Activated naive CD8-positive, alpha-beta T cell treated with anti-CD3 and anti-CD28 coated beads for 36 hours (primary cell): ENCODE results near the gene SLC17A8. TPM values are rescaled to one million over a fixed set of nuclear protein-coding genes. Genes with fewer than 3 reads are reported as not detected.

ENCODE experiments used
- DNase-seq: peaks from one replicate; pipeline ENCODE4 v3.0.0; 2021
- H3K27ac Mint-ChIP-seq: one replicate; pipeline ENCODE4 v1.8.0; 2022; ENCODE audit warnings: mild to moderate bottlenecking, moderate library complexity, mixed read lengths
- H3K27me3 Mint-ChIP-seq: one replicate; pipeline ENCODE4 v1.8.0; 2022; ENCODE audit warnings: mild to moderate bottlenecking, mixed read lengths
- H3K36me3 Mint-ChIP-seq: one replicate; pipeline ENCODE4 v1.8.0; 2021; ENCODE audit warnings: mild to moderate bottlenecking, mixed read lengths
- H3K4me1 Mint-ChIP-seq: one replicate; pipeline ENCODE4 v1.8.0; 2021; ENCODE audit warnings: mixed read lengths
- H3K4me3 Mint-ChIP-seq: one replicate; pipeline ENCODE4 v1.8.0; 2022; ENCODE audit warnings: mild to moderate bottlenecking, moderate library complexity, mixed read lengths
- H3K9me3 Mint-ChIP-seq: one replicate; pipeline ENCODE4 v1.8.0; 2022; ENCODE audit warnings: mixed read lengths
- total RNA-seq, 2 experiments: library from RNA; stranded (reverse); gene quantifications; one replicate each; pipeline ENCODE4 v1.2.3, GENCODE V29; 2021

Gene SLC17A8
- total RNA-seq, 2 experiments from 2014 or later: not detected

- no peaks in the 10 kb centered on the region for H3K36me3 Mint-ChIP-seq
- H3K27me3 Mint-ChIP-seq: no peaks in the 10 kb centered on the region
- peaks cover 1% of the 10 kb centered on the region for H3K9me3 Mint-ChIP-seq
Measured at GRCh38 chr12:100433701-100434100, 76.8 kb downstream of the SLC17A8 start.

GRCh38 chr12:100434177-100434576, 77.3 kb downstream of the SLC17A8 start:
- Mint-ChIP-seq H3K27me3 (no peaks in the 10 kb centered on the region), H3K36me3 (no peaks in the 10 kb centered on the region), H3K27ac (no peak overlapping the region), H3K9me3 (no peaks in the 10 kb centered on the region), H3K4me3 (no peak overlapping the region), H3K4me1 (no peaks in the 10 kb centered on the region)
- DNase-seq: no peak

More at GRCh38 chr12:100433701-100434100, 76.8 kb downstream of the SLC17A8 start:
- no peaks in the 10 kb centered on the region for H3K4me1 Mint-ChIP-seq
- no peak for DNase-seq
- H3K4me3 Mint-ChIP-seq: no peak overlapping the region
- H3K27ac Mint-ChIP-seq: no peak overlapping the region

GRCh38 chr12:100435957-100436356, 79.1 kb downstream of the SLC17A8 start:
- Mint-ChIP-seq H3K36me3 (no peaks in the 10 kb centered on the region), H3K4me3 (no peak overlapping the region), H3K9me3 (no peaks in the 10 kb centered on the region), H3K27me3 (no peaks in the 10 kb centered on the region), H3K4me1 (no peaks in the 10 kb centered on the region), H3K27ac (no peak overlapping the region)
- DNase-seq: no peak

DNA sequence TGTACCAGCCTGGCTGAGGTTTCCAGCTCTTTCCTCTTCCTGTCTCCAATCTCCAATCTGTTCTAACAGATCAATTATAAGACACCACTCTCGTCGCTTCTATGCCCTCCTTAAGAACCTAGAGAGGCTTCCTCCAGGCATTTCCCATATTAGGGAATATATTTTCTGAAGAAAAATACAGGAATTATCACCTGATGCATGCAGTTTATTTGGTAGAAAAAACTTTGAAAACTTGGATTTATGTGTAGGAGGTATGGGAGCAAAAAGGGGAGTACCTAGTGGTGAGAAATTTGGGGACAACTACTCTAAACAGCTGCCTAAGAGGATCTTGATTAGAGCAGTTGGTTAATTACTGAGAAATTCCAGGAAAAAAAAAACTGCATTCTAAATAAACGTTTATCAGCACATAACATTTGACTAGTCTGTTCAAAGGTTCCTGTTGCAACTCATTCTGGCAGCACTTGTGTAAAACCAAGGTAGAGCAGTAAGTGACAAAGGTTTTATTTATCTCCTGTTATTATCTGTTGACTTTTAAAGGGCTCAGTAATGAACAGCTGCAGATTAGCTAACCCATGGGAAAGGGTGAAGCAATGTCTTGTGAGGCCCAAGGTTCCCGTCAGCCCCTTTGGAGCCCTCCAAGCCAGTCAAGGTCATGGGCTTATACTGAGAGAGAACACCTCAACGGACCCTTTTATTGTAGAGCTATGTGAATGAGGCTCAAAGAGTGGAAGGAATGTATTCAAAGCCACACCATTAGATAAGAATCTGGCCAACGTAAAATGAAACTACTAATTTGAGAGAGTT, 80.4 kb downstream of the SLC17A8 start:
- DNase-seq: no peak
- Mint-ChIP-seq H3K9me3 (no peaks in the 10 kb centered on the region), H3K27me3 (no peaks in the 10 kb centered on the region), H3K4me1 (no peaks in the 10 kb centered on the region), H3K4me3 (no peak overlapping the region), H3K36me3 (no peaks in the 10 kb centered on the region), H3K27ac (no peak overlapping the region)

DNA sequence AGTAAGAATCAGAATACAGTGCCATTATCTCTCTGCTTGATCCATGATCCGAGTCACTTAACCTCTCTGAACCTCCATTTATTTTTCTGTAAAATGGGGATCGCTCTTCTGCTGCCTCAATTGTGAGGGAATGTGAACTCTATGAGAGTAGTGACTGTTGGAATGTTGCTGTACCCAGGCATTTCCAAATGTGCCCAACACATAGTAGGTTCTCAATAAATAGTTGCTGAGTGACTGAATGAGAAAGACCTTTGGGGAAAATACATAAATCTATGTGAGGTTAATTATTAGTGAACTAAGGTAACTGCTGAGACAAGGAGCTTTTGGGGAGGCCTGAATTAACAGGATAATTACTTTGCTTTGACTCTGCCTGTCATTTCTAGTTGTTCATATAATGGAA, 82.9 kb downstream of the SLC17A8 start:
- Mint-ChIP-seq H3K27me3 (no peaks in the 10 kb centered on the region), H3K4me3 (no peak overlapping the region), H3K27ac (no peak overlapping the region), H3K9me3 (no peaks in the 10 kb centered on the region), H3K36me3 (no peaks in the 10 kb centered on the region), H3K4me1 (no peaks in the 10 kb centered on the region)
- DNase-seq: no peak

GRCh38 chr12:100442403-100442802, 85.5 kb downstream of the SLC17A8 start:
- H3K4me1 Mint-ChIP-seq: no peaks in the 10 kb centered on the region
- no peak overlapping the region for H3K4me3 Mint-ChIP-seq
- no peaks in the 10 kb centered on the region for H3K9me3 Mint-ChIP-seq
- DNase-seq: no peak
- no peak overlapping the region for H3K27ac Mint-ChIP-seq
- peaks cover 16% of the 10 kb centered on the region for H3K27me3 Mint-ChIP-seq
- no peaks in the 10 kb centered on the region for H3K36me3 Mint-ChIP-seq

DNA sequence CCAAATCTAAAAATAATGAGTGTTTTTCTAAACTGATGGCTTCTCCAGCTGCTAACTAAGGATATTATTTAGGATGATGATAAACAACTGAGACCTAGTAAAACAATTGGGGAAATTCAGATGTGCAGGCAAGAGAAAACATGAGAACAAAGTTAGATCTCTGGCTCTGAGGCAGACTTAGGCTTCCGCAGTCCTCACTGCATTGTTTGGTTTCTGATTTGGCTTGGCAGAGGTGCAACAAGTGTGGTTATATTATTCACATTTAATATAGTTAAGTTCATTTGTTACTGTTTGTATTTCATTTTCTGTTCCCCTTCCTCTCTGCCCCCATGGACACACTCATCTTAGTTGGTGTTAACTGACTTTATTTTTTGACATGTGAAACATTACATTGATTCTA, 86.6 kb downstream of the SLC17A8 start:
- Mint-ChIP-seq H3K9me3 (no peaks in the 10 kb centered on the region), H3K4me1 (no peaks in the 10 kb centered on the region), H3K4me3 (no peak overlapping the region), H3K27me3 (peaks cover 16% of the 10 kb centered on the region), H3K27ac (no peak overlapping the region), H3K36me3 (no peaks in the 10 kb centered on the region)
- DNase-seq: no peak

- no peaks in the 10 kb centered on the region for H3K9me3 Mint-ChIP-seq
- peaks cover 16% of the 10 kb centered on the region for H3K27me3 Mint-ChIP-seq
Measured at GRCh38 chr12:100445081-100445481, 88.2 kb downstream of the SLC17A8 start.

DNA sequence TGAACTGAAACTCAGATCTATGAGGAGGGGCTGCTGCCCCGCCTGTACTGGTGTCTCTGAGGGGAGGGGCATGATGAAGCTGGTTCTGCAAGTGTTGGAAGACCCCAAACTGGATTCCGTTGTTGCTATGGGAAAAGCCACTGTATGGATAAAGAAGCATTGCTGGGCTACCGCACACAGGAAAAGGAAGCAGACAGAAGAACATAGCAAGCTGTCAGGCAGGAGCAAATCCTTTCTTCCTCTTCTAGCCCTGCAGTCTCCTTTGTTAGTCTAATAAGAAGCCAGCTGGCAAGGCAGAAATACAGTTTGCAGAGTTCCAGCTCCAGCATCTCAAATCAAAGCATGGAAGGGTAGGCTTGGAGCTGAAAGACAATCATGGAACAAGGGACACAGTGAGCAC, 90.5 kb downstream of the SLC17A8 start:
- H3K36me3 Mint-ChIP-seq: no peaks in the 10 kb centered on the region
- H3K4me1 Mint-ChIP-seq: no peaks in the 10 kb centered on the region
- no peak overlapping the region for H3K4me3 Mint-ChIP-seq
- H3K27me3 Mint-ChIP-seq: peaks cover 28% of the 10 kb centered on the region
- H3K9me3 Mint-ChIP-seq: no peaks in the 10 kb centered on the region
- H3K27ac Mint-ChIP-seq: no peak overlapping the region
- no peak for DNase-seq

More at GRCh38 chr12:100445081-100445481, 88.2 kb downstream of the SLC17A8 start:
- Mint-ChIP-seq H3K27ac (no peak overlapping the region), H3K4me3 (no peak overlapping the region), H3K4me1 (no peaks in the 10 kb centered on the region), H3K36me3 (no peaks in the 10 kb centered on the region)
- no peak for DNase-seq

DNA sequence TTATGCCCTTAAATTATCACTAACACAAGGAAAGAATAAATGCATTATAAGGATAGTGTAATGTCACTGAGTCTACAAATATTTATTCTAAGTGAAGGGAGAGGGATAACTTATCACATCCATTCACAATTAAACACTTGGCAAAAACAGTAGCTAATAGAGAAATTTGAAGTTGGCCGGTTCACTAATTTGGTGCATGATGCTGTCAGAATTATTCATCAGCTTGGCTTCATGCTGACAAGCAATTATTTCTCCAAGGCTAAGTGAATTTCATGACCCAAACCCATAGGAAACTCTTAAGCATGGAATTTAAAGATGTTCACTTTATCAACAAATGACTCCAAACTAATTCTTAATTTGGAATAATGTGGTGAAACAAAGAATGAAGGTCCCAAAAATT, 91.8 kb downstream of the SLC17A8 start:
- Mint-ChIP-seq H3K36me3 (no peaks in the 10 kb centered on the region), H3K9me3 (no peaks in the 10 kb centered on the region), H3K4me3 (no peak overlapping the region), H3K27me3 (peaks cover 28% of the 10 kb centered on the region), H3K27ac (no peak overlapping the region), H3K4me1 (no peaks in the 10 kb centered on the region)
- DNase-seq: no peak

GRCh38 chr12:100450735-100451134, 93.9 kb downstream of the SLC17A8 start:
- H3K27me3 Mint-ChIP-seq: peaks cover 21% of the 10 kb centered on the region
- DNase-seq: no peak
- H3K9me3 Mint-ChIP-seq: no peaks in the 10 kb centered on the region
- no peaks in the 10 kb centered on the region for H3K36me3 Mint-ChIP-seq
- no peak overlapping the region for H3K4me3 Mint-ChIP-seq
- H3K27ac Mint-ChIP-seq: no peak overlapping the region
- no peaks in the 10 kb centered on the region for H3K4me1 Mint-ChIP-seq

GRCh38 chr12:100453951-100454350, 97.1 kb downstream of the SLC17A8 start:
- no peak overlapping the region for H3K4me3 Mint-ChIP-seq
- no peak overlapping the region for H3K27ac Mint-ChIP-seq
- no peak for DNase-seq
- H3K4me1 Mint-ChIP-seq: no peaks in the 10 kb centered on the region
- no peaks in the 10 kb centered on the region for H3K36me3 Mint-ChIP-seq
- peaks cover 11% of the 10 kb centered on the region for H3K27me3 Mint-ChIP-seq
- H3K9me3 Mint-ChIP-seq: no peaks in the 10 kb centered on the region

- Mint-ChIP-seq H3K9me3 (no peaks in the 10 kb centered on the region), H3K4me3 (no peak overlapping the region), H3K27me3 (peaks cover 5% of the 10 kb centered on the region), H3K27ac (no peak overlapping the region), H3K4me1 (no peaks in the 10 kb centered on the region), H3K36me3 (no peaks in the 10 kb centered on the region)
- no peak for DNase-seq
Measured at GRCh38 chr12:100455896-100456295, 99.0 kb downstream of the SLC17A8 start.

GRCh38 chr12:100458191-100458590, 101.3 kb downstream of the SLC17A8 start:
- Mint-ChIP-seq H3K27ac (no peak overlapping the region), H3K9me3 (no peaks in the 10 kb centered on the region), H3K4me3 (no peak overlapping the region), H3K36me3 (no peaks in the 10 kb centered on the region), H3K4me1 (no peaks in the 10 kb centered on the region), H3K27me3 (peaks cover 7% of the 10 kb centered on the region)
- no peak for DNase-seq

DNA sequence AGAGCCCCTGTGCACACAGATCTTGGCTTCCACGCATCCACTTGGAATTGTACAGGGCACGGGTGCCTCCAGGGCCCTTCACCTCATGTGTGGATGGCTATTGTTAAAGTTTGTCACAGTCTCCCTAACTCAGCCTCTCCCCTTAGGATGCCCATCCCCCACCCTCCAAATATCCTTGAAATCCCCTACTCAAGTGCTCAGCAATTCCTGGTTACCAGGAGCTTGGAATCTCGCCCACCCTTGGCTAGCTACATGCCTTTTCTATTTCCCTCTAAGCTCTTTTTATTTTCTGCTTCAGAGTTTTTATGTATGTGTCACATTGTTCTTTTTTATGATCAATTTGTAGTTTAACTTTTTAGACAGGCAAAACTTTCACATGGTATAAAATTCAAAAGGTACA, 103.8 kb downstream of the SLC17A8 start:
- Mint-ChIP-seq H3K9me3 (no peaks in the 10 kb centered on the region), H3K36me3 (no peaks in the 10 kb centered on the region), H3K4me1 (no peaks in the 10 kb centered on the region), H3K27ac (no peak overlapping the region), H3K27me3 (peaks cover 7% of the 10 kb centered on the region), H3K4me3 (no peak overlapping the region)
- DNase-seq: no peak

DNA sequence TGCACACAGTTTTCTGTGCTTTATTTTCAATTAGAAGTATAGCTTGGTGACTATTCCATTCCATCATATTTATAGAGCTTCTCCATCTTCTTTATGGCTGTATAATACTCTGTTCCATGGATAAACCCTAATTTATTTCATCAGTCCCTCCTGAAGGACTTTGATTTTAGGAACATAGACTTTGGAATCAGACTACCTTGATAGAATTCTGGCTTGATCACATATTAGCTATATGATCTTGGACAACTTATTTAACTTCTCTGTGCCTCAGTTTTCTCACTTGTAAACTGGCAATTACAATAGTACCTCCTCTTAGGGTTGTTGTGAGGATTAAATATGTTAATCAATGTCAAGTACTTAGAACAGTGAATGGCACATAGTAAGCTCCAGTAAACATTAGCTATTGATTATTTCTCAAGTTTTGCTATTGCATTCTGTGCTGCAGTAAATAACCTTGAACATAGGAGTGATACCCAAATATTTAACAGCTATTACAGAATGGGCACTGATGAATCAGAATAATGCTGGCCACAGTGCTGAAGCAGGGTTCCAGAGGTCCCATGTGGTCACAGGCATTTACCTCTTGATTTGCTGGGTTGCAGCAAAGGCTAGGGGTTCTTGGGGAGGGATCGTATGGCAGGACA, 104.6 kb downstream of the SLC17A8 start:
- no peak overlapping the region for H3K4me3 Mint-ChIP-seq
- no peak overlapping the region for H3K27ac Mint-ChIP-seq
- DNase-seq: no peak
- no peaks in the 10 kb centered on the region for H3K36me3 Mint-ChIP-seq
- no peaks in the 10 kb centered on the region for H3K9me3 Mint-ChIP-seq
- H3K27me3 Mint-ChIP-seq: peaks cover 7% of the 10 kb centered on the region
- H3K4me1 Mint-ChIP-seq: no peaks in the 10 kb centered on the region
